Neural cell (in vitro differentiated cells): ENCODE data around the gene RAB42. TPM values are rescaled to one million over a fixed set of nuclear protein-coding genes. Genes with fewer than 3 reads are reported as not detected.

ENCODE experiments used
- H2AFZ ChIP-seq: fragments of 200-600, 300-800 bp; sonication (generic), shearing (Covaris generic); 2 replicates; pipeline ENCODE4 v1.6.0; 2014; ENCODE audit warnings: low read depth, mild to moderate bottlenecking, antibody characterized with exemption, low read length, moderate library complexity
- H3F3A ChIP-seq: fragments of 200-600 bp; shearing (Covaris generic); 2 replicates; pipeline ENCODE4 v1.6.1; 2016; ENCODE audit warnings: mild to moderate bottlenecking, moderate library complexity, mixed read lengths, antibody characterized with exemption, low read length; ENCODE audit not compliant: insufficient read depth, poor library complexity, severe bottlenecking
- H3K27ac ChIP-seq: fragments of 200-600, 300-800 bp; sonication (generic), shearing (Covaris generic); 2 replicates; pipeline ENCODE4 v1.5.1; 2014; ENCODE audit warnings: mild to moderate bottlenecking, low read length, moderate library complexity
- H3K27me3 ChIP-seq: fragments of 300-800, 200-600 bp; sonication (generic), shearing (Covaris generic); 2 replicates; pipeline ENCODE4 v1.6.0; 2014; ENCODE audit warnings: mild to moderate bottlenecking, low read depth, low read length, moderate library complexity; ENCODE audit not compliant: insufficient read depth
- H3K36me3 ChIP-seq: fragments of 300-800, 200-600 bp; sonication (generic), shearing (Covaris generic); 2 replicates; pipeline ENCODE4 v1.5.1; 2014; ENCODE audit warnings: mild to moderate bottlenecking, antibody characterized with exemption, low read length, moderate library complexity; ENCODE audit not compliant: insufficient read depth
- H3K4me2 ChIP-seq: fragments of 300-800, 200-600 bp; sonication (generic), shearing (Covaris generic); 2 replicates; pipeline ENCODE4 v1.6.0; 2014; ENCODE audit warnings: mild to moderate bottlenecking, low read length
- H3K4me3 ChIP-seq: fragments of 300-800, 200-600 bp; sonication (generic), shearing (Covaris generic); 2 replicates; pipeline ENCODE4 v1.5.1; 2014; ENCODE audit warnings: mild to moderate bottlenecking, low read length, moderate library complexity
- H3K79me2 ChIP-seq: fragments of 200-600 bp; shearing (Covaris generic); replicated peaks from 2 replicates; pipeline ENCODE4 v1.6.0; 2014; ENCODE audit warnings: mild to moderate bottlenecking, low read length, moderate library complexity; ENCODE audit not compliant: insufficient read depth
- H3K9ac ChIP-seq: fragments of 300-800, 200-600 bp; sonication (generic), shearing (Covaris generic); 2 replicates; pipeline ENCODE4 v1.6.1; 2016; ENCODE audit warnings: mild to moderate bottlenecking, low read length, mixed read lengths
- H3K9me2 ChIP-seq: fragments of 200-600 bp; shearing (Covaris generic); 2 replicates; pipeline ENCODE4 v1.6.1; 2016; ENCODE audit warnings: mild to moderate bottlenecking, low read length, mixed read lengths; ENCODE audit not compliant: insufficient read depth
- H3K9me3 ChIP-seq: fragments of 200-600, 300-800 bp; sonication (generic), shearing (Covaris generic); 2 replicates; pipeline ENCODE4 v1.6.1; 2016; ENCODE audit warnings: mild to moderate bottlenecking, mixed run types, low read length, moderate library complexity, mixed read lengths
- H4K20me1 ChIP-seq: fragments of 200-600 bp; shearing (Covaris generic); 2 replicates; pipeline ENCODE4 v1.6.1; 2016; ENCODE audit warnings: mild to moderate bottlenecking, mixed run types; ENCODE audit not compliant: insufficient read depth
- EP300 ChIP-seq: fragments of 450-650 bp; conservative IDR thresholded peaks from 2 replicates; pipeline ENCODE4 v1.6.1; 2014; ENCODE audit warnings: antibody characterized with exemption, mild to moderate bottlenecking, moderate library complexity; ENCODE audit not compliant: poor library complexity, severe bottlenecking
- EZH2 ChIP-seq: fragments of 200-600, 300-800 bp; shearing (Covaris generic), sonication (generic); IDR thresholded peaks from 2 replicates; pipeline ENCODE4 v1.6.1; 2014; ENCODE audit warnings: antibody characterized with exemption, low read length, borderline replicate concordance, mild to moderate bottlenecking; ENCODE audit not compliant: insufficient read depth, poor library complexity, severe bottlenecking
- MXI1 ChIP-seq: fragments of 450-650 bp; conservative IDR thresholded peaks from 2 replicates; pipeline ENCODE4 v1.6.1; 2014; ENCODE audit warnings: antibody characterized with exemption, mild to moderate bottlenecking; ENCODE audit not compliant: poor library complexity, severe bottlenecking
- POLR2AphosphoS5 ChIP-seq: IDR thresholded peaks from 2 replicates; pipeline ENCODE4 v1.6.1; 2012
- RAD21 ChIP-seq: fragments of 450-650 bp; conservative IDR thresholded peaks from 2 replicates; pipeline ENCODE4 v1.6.1; 2014; ENCODE audit warnings: antibody characterized with exemption, mild to moderate bottlenecking, moderate library complexity
- SMC3 ChIP-seq: fragments of 450-650 bp; conservative IDR thresholded peaks from 2 replicates; pipeline ENCODE4 v1.6.1; 2014; ENCODE audit warnings: antibody characterized with exemption, mild to moderate bottlenecking, moderate library complexity; ENCODE audit not compliant: poor library complexity
- TAF1 ChIP-seq: IDR thresholded peaks from 2 replicates; pipeline ENCODE4 v1.6.1; 2012; ENCODE audit warnings: low read depth
- polyA plus RNA-seq: library from polyadenylated mRNA; depleted of rRNA; stranded (reverse); fragments of >200 nt; gene quantifications from 2 replicates; pipeline ENCODE4 v1.2.3, GENCODE V29; 2014
- TF ChIP-seq, protein P1 (sequence below): fragments of 450-650 bp; IDR thresholded peaks from 2 replicates; pipeline ENCODE4 v1.5.1; 2014; ENCODE audit warnings: antibody characterized with exemption, mild to moderate bottlenecking, moderate library complexity; ENCODE audit not compliant: poor library complexity, severe bottlenecking
- TF ChIP-seq, protein P2 (sequence below): IDR thresholded peaks from 2 replicates; pipeline ENCODE4 v1.6.1; 2012; ENCODE audit warnings: borderline replicate concordance

Gene RAB42
- polyA plus RNA-seq, 1 donor from 2014 or later: not detected

- Histone ChIP-seq H3K9me3 (no peaks in the 10 kb centered on the region), H3K36me3 (no peaks in the 10 kb centered on the region), H4K20me1 (no peaks in the 10 kb centered on the region), H2AFZ (no peak overlapping the region), H3K4me2 (no peak overlapping the region), H3K27me3 (no peaks in the 10 kb centered on the region), H3K79me2 (peaks cover 6% of the 10 kb centered on the region), H3K27ac (no peak overlapping the region), H3F3A (peaks cover 8% of the 10 kb centered on the region), H3K9me2 (no peaks in the 10 kb centered on the region), H3K4me3 (no peak overlapping the region), H3K9ac (no peak overlapping the region)
- TF ChIP-seq MXI1: no peak
- no peak for TF ChIP-seq TAF1
- no peak for TF ChIP-seq RAD21
- no peak for TF ChIP-seq POLR2AphosphoS5
- TF ChIP-seq EP300: no peak
- no peak for TF ChIP-seq SMC3
- TF ChIP-seq, protein P1, sequence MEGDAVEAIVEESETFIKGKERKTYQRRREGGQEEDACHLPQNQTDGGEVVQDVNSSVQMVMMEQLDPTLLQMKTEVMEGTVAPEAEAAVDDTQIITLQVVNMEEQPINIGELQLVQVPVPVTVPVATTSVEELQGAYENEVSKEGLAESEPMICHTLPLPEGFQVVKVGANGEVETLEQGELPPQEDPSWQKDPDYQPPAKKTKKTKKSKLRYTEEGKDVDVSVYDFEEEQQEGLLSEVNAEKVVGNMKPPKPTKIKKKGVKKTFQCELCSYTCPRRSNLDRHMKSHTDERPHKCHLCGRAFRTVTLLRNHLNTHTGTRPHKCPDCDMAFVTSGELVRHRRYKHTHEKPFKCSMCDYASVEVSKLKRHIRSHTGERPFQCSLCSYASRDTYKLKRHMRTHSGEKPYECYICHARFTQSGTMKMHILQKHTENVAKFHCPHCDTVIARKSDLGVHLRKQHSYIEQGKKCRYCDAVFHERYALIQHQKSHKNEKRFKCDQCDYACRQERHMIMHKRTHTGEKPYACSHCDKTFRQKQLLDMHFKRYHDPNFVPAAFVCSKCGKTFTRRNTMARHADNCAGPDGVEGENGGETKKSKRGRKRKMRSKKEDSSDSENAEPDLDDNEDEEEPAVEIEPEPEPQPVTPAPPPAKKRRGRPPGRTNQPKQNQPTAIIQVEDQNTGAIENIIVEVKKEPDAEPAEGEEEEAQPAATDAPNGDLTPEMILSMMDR: no peak
- no peak for TF ChIP-seq EZH2
- TF ChIP-seq, protein P2, sequence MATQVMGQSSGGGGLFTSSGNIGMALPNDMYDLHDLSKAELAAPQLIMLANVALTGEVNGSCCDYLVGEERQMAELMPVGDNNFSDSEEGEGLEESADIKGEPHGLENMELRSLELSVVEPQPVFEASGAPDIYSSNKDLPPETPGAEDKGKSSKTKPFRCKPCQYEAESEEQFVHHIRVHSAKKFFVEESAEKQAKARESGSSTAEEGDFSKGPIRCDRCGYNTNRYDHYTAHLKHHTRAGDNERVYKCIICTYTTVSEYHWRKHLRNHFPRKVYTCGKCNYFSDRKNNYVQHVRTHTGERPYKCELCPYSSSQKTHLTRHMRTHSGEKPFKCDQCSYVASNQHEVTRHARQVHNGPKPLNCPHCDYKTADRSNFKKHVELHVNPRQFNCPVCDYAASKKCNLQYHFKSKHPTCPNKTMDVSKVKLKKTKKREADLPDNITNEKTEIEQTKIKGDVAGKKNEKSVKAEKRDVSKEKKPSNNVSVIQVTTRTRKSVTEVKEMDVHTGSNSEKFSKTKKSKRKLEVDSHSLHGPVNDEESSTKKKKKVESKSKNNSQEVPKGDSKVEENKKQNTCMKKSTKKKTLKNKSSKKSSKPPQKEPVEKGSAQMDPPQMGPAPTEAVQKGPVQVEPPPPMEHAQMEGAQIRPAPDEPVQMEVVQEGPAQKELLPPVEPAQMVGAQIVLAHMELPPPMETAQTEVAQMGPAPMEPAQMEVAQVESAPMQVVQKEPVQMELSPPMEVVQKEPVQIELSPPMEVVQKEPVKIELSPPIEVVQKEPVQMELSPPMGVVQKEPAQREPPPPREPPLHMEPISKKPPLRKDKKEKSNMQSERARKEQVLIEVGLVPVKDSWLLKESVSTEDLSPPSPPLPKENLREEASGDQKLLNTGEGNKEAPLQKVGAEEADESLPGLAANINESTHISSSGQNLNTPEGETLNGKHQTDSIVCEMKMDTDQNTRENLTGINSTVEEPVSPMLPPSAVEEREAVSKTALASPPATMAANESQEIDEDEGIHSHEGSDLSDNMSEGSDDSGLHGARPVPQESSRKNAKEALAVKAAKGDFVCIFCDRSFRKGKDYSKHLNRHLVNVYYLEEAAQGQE: no peak
Measured at GRCh38 chr1:28640766-28641165, 48.7 kb downstream of the RAB42 start.

DNA sequence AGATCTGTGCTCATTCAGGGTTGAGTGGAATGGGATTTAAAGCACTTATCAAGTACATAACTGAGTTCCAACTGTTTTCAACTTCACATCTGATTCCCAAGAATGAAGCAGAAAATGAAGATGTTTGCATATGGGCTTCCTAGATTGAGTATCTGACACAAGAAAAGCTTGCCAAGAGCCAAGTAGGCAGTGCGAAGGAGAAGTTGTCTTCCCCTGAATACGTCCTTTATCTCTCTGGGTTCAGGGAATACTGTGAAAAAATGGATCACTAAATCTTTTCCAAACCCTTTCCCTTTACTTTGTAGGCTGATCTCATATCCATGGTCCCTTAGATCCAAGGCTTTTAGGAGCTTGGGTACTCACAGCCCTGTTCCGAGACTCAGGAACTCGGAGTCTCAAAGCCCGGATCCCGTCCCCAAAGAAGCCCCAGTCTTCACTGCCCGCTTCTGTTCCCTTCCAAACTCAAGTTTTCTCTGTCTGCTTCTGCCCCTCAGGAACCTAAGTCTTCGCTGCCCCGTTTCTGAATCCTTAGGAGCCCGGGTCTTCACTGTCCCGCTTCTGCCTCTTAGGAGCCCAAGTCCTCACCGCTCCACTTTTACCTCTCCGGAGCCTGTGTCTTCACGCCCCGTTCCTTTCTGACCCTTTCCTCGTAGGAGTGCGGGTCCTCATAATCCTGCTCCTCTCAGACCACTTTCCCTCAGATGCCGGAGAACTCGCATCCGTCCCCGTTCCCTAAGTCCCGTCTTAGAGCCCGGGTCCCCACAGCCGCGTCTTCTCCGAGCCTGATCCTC lies 50.2 kb downstream of the RAB42 start:
- Histone ChIP-seq H4K20me1 (no peaks in the 10 kb centered on the region), H3K4me2 (peak overlapping the region; percentile 81), H2AFZ (peak overlapping the region; percentile 92), H3K27ac (peak overlapping the region; percentile 93), H3K9ac (peak overlapping the region; percentile 84), H3K79me2 (peaks cover 6% of the 10 kb centered on the region), H3K9me2 (no peaks in the 10 kb centered on the region), H3F3A (peaks cover 8% of the 10 kb centered on the region), H3K4me3 (peak overlapping the region; percentile 79), H3K27me3 (no peaks in the 10 kb centered on the region), H3K9me3 (no peaks in the 10 kb centered on the region), H3K36me3 (no peaks in the 10 kb centered on the region)
- no peak for TF ChIP-seq EZH2
- TF ChIP-seq, protein P1: no peak
- no peak for TF ChIP-seq MXI1
- no peak for TF ChIP-seq SMC3
- TF ChIP-seq RAD21: no peak
- TF ChIP-seq, protein P2: no peak
- TF ChIP-seq POLR2AphosphoS5: no peak
- no peak for TF ChIP-seq TAF1
- no peak for TF ChIP-seq EP300
